GM13976 (cell line): ENCODE results near the gene SPPL2B.

Experiments
- DNase-seq: peaks from one replicate; pipeline ENCODE4 v3.0.0; 2012; ENCODE audit warnings: low spot score
- in situ Hi-C: fragments of 300-500 bp; cut with MboI; formaldehyde crosslinking; loops from one replicate; pipeline ENCODE4 v1.12.0; 2022; ENCODE audit warnings: low sequenced_read_pairs, mixed read lengths, inconsistent platforms; ENCODE audit not compliant: unreplicated experiment
- TF ChIP-seq, protein P1 (sequence below): IDR thresholded peaks from 2 replicates; pipeline ENCODE4 v1.5.1; 2012; ENCODE audit warnings: borderline replicate concordance, mild to moderate bottlenecking; ENCODE audit not compliant: insufficient read depth; ENCODE audit errors: extremely low read depth, missing control alignments, control extremely low read depth

Gene SPPL2B

DNA sequence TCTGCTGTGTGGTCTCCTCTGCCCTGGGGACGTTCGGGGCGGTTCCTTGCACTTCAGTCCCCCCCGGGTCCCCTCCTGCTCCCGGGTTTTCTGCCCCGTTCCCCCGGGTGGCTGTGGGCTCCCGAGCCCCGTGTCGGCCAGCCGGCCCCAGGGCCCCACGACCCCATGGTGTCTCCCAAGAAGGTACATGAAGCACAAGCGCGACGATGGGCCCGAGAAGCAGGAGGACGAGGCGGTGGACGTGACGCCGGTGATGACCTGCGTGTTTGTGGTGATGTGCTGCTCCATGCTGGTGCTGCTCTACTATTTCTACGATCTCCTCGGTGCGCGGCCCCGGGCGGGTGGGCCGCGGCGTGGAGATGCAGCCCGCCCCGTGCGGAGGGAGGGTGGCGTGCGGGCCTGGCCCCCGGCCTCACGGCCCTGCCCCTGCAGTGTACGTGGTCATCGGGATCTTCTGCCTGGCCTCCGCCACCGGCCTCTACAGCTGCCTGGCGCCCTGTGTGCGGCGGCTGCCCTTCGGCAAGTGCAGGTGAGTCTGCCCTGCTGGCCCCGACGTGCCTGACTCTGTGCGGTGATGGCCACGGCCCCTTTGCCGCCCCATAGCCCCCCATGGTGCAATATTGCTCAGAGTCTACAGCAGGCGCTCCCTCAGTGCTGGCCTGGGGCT, 11.3 kb downstream of the SPPL2B start:
- TF ChIP-seq, protein P1, sequence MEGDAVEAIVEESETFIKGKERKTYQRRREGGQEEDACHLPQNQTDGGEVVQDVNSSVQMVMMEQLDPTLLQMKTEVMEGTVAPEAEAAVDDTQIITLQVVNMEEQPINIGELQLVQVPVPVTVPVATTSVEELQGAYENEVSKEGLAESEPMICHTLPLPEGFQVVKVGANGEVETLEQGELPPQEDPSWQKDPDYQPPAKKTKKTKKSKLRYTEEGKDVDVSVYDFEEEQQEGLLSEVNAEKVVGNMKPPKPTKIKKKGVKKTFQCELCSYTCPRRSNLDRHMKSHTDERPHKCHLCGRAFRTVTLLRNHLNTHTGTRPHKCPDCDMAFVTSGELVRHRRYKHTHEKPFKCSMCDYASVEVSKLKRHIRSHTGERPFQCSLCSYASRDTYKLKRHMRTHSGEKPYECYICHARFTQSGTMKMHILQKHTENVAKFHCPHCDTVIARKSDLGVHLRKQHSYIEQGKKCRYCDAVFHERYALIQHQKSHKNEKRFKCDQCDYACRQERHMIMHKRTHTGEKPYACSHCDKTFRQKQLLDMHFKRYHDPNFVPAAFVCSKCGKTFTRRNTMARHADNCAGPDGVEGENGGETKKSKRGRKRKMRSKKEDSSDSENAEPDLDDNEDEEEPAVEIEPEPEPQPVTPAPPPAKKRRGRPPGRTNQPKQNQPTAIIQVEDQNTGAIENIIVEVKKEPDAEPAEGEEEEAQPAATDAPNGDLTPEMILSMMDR = no peak

DNA sequence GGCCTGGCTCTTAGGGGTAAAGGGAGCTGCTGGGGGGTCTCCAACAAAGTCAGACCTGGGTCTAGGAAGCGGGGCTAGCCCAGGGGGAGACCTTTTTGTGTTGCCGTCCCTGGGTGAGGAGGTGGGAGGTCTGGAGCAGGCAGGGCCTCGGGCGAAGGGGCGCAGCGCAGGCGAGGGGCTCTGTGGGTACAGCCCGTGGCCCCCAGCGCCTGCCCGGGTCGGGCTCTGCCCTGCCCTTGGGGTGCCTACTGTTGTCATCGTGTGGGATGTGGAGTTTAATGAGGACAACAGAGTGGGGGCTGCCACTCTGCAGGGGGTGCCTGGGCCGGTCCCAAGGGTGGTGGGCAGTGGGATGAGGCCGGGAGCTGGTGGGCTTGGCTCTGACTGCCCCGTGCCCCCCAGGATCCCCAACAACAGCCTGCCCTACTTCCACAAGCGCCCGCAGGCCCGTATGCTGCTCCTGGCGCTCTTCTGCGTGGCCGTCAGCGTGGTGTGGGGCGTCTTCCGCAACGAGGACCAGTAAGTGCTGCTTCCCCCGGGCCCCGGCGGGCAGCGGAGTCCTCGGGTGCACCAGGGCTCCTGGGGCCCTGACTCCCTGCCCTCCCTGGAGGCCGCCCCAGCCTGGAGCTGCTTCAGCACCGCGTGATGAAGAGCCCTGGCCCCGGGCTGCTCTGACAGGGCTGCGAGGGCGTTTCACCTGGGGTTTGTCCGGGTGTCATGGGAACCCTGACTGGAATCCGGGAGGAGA, 12.2 kb downstream of the SPPL2B start:
- no peak for DNase-seq
- in situ Hi-C loops = no loop called here
- TF ChIP-seq, protein P1 = no peak

More for the DNA sequence above, 11.3 kb downstream of the SPPL2B start:
- DNase-seq = no peak
- in situ Hi-C loops = no loop called here

DNA sequence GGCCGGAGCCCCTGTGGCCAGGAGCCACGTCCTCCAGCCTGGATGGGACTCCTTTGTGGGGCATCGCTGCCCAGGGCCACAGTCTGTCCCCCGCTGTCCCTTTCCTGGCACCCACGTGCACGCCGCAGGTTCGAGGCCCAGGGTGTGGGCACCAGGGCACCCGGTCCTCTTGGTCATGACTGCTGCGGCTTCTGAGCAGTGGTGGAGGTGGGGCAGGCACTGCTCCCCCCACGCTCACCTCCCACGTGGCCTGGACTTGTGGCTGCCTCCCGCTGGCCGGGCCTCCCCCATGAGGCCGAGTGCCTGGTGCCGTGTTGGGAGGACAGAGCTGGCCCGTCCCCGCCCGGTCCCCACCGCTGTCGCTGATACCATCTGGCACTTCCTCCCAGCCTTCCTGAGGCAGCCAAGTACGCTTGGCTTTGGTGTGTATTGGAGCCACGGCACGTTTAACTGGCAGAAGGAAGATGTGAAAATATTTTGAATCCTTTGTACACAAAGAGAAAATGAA, 12.8 kb downstream of the SPPL2B start:
- TF ChIP-seq, protein P1 = no peak
- DNase-seq = no peak
- in situ Hi-C loops = no loop called here

DNA sequence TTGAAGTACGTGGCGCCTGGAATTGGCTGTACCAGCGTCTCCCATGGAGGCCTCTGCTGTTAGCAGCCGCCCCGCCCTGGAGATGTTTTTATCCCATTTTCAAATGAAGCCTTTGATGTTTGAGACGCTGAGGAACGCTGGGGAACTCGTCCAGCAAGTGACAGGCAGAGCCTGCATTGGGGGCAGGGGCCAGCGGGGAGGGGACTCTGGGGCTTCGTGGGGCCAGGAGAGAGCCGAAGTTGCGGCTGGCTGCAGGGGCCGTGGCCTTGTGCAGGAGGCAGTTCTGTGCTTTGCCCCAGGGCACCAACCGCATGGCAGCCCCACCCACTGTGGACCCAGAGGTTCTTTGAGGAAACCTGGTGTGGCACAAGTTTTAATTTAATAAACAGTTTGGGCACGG, 13.5 kb downstream of the SPPL2B start:
- in situ Hi-C loops = no loop called here
- TF ChIP-seq, protein P1 = no peak
- no peak for DNase-seq

DNA sequence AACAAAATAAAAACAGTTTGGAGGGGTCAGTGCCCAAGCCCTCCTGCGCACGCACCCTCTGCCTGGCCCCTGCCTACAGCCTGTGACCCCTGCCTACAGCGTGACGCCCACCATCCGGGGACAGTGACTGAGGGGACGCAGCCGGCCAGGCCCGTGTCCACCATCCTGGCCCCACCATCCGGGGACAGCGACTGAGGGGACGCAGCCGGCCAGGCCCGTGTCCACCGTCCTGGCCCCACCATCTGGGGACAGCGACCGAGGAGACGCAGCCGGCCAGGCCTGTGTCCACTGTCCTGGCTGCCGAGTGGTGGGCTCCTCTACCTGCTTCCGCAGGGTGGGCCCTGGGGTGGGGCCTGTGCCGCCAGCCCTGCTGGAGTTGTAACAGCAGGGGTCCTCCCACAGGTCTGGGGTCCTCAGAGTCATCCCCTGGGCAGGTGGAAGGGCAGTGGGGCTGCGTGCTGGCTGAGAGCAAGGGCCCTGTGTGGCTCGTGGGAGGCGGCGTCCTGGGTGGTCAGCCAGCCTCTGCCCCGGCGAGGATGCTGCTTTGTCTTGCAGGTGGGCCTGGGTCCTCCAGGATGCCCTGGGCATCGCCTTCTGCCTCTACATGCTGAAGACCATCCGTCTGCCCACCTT, 14.3 kb downstream of the SPPL2B start:
- in situ Hi-C loops = no loop called here
- DNase-seq = no peak
- TF ChIP-seq, protein P1 = no peak

DNA sequence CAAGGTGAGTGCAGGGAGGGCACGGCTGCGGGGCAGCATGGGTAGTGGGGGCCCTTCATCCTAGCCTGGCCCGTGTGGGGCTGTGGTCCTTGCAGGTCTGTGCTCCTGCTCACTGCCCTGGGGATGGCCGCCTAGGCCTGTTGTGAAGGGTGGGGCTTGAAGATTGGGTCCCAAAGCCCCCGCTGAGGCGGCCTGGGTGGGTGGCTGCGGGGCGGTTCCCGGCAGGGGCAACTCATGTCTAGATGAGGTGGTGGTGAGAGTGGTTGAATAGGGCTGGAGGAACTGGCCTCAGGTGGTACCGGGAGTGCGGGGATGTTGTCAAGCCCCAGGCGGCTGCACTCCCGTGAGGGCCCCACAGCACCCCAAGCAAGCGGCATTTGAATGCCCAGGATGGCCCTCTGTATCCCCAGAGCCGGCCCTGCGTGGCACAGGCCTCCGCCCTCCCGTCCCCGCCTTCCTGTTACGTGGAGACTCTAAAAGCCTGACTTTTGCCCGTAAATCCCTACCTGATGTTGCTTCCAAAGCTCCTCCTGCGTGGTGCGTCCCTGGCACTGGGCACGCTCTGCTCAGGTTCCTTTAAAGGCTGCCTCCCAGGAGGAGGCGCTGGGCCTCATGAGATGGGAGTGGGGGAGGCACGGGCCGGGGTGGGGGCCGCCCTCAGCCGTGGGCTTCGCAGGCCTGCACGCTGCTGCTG, 15.0 kb downstream of the SPPL2B start:
- no peak for DNase-seq
- TF ChIP-seq, protein P1 = no peak
- in situ Hi-C loops = no loop called here
